ENCODE results near the gene MARK4. TPM values are rescaled to one million over a fixed set of nuclear protein-coding genes. Genes with fewer than 3 reads are reported as not detected.

The MARK4 gene
- total RNA-seq, 4 donors from 2014 or later: 12.2 to 42.5 (median 22.1) TPM

DNA sequence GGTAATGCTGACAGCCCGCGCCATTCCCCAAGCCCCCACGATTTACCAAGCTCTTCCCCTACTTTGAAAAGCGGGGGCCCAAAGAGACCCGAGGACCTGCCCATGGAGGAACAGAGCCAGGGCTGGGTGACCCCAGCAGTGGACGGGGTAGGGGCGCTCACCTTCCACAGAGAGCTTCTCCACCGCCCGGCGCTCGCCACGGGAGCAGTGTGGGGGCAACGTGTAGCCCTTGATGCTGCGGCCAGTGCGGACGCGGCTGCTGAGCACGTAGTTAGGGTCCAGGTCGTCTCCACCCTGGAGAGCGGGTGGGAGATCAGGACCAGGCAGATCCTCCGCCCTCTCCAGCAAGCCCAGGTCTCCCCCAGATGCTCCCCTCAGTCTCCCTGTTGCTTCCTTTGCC is 64.2 kb downstream of the MARK4 start:
- no peaks in the 10 kb centered on the region for H3K9me3 ChIP-seq
- no peak for TF ChIP-seq POLR2A (IDR thresholded peaks at IDR 0.05)
- TF ChIP-seq, protein P1, sequence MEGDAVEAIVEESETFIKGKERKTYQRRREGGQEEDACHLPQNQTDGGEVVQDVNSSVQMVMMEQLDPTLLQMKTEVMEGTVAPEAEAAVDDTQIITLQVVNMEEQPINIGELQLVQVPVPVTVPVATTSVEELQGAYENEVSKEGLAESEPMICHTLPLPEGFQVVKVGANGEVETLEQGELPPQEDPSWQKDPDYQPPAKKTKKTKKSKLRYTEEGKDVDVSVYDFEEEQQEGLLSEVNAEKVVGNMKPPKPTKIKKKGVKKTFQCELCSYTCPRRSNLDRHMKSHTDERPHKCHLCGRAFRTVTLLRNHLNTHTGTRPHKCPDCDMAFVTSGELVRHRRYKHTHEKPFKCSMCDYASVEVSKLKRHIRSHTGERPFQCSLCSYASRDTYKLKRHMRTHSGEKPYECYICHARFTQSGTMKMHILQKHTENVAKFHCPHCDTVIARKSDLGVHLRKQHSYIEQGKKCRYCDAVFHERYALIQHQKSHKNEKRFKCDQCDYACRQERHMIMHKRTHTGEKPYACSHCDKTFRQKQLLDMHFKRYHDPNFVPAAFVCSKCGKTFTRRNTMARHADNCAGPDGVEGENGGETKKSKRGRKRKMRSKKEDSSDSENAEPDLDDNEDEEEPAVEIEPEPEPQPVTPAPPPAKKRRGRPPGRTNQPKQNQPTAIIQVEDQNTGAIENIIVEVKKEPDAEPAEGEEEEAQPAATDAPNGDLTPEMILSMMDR (IDR thresholded peaks at IDR 0.05 in 4 of 5, conservative IDR thresholded peaks at IDR 0.05 in 1 of 5): no peak
- no peak for ATAC-seq

DNA sequence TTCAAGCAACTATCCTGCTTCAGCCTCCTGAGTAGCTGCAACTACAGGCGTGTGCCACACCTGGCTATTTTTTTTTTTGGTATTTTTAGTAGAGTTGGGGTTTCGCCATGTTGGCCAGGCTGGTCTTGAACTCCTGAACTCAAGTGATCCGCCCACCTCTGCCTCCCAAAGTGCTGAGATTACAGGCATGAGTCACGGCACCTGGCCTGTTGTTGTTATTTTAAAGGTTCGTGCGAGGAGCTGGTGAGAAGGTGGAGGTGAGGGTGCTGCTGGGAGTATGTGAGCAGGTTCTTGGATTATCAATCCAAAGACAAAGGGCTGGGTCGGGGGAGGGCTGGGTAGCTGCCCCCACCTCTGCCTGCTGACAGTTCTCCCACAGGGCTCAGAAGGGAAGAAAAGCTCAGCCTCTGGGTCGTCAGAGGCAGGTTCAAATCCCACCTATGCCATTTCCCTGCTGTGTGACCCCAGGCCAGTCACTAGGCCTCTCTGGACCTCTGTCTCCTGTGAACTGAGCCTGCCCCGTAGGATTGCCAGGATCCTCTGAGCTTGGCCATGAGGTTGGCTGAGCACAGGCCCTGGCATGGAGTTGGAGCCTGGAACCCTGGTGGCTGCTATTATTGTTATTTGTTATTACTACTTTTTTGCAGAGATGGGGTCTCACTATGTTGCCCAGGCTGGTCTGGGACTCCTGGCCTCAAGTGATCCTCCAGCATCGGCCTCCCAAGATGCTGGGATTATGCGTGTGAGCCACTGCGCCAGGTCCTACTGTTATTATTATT is 70.1 kb downstream of the MARK4 start:
- no peak for ATAC-seq

More for the DNA sequence above, 64.2 kb downstream of the MARK4 start:
- H3K36me3 ChIP-seq: peaks cover 0 to 26% of the 10 kb centered on the region in 2 donors
- H3K27ac ChIP-seq: peak overlapping the region; percentile 97 to 100 (median 100)
- in situ Hi-C loops (cut with MboI; ENCODE audit: low sequenced_read_pairs in 4 of 4) (no loop called here), intact Hi-C loops (cut with DNase I; ENCODE audit: low total_unique reads) (no loop called here)
- H3K4me1 ChIP-seq: peaks cover 29 to 50% of the 10 kb centered on the region in 2 donors
- no peaks in the 10 kb centered on the region for H3K27me3 ChIP-seq
- H3K4me3 ChIP-seq: no peak overlapping the region
- DNase-seq: no peak

DNA sequence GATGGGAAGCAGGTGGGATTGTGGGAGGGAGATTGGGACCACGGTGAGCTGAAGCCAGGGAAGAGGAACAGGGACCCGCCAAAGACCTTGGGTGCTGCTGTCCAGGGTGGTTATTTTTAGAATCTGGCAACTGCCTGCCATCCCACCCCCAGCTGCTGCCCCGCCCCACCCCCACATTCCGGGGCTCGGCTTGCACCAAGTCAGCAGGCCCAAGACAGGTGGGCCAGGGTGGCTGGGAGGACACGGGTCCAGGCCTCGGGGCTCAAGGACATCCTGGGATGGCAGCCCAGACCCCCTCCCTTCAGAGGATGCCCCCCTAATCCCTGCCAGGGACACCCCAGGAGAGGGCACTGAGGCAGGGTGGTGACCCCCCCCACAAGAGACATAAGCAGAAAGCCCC is 70.8 kb downstream of the MARK4 start:
- Histone ChIP-seq H3K36me3 (peaks cover 0 to 21% of the 10 kb centered on the region in 2 donors), H3K4me1 (peaks cover 47 to 73% of the 10 kb centered on the region in 2 donors), H3K27me3 (no peaks in the 10 kb centered on the region), H3K9me3 (no peaks in the 10 kb centered on the region), H3K4me3 (peak overlapping the region; percentile 45 to 76 (median 58)), H3K27ac (peak overlapping the region; percentile 97 to 100 (median 100))
- DNase-seq (peak; percentile 56 to 95), ATAC-seq (peak; percentile 28 to 32)
- intact Hi-C loops (cut with DNase I; ENCODE audit: low total_unique reads): loop anchor here (10.0 kb wide), 3 partner anchors 173 to 463 kb away; partner anchors contain the start of genes DMPK, PPM1N, PPP1R37 and RTN2
- in situ Hi-C loops (cut with MboI; ENCODE audit: low sequenced_read_pairs in 4 of 4): no loop called here
- TF ChIP-seq POLR2A (IDR thresholded peaks at IDR 0.05): peak; percentile 61 to 67
- TF ChIP-seq, protein P1 (IDR thresholded peaks at IDR 0.05 in 4 of 5, conservative IDR thresholded peaks at IDR 0.05 in 1 of 5): no peak

More for the DNA sequence above, 70.1 kb downstream of the MARK4 start:
- Histone ChIP-seq H3K4me3 (peak overlapping the region in 2 of 4 donors; percentile 62 to 76), H3K27me3 (no peaks in the 10 kb centered on the region), H3K36me3 (peaks cover 0 to 21% of the 10 kb centered on the region in 2 donors), H3K4me1 (peaks cover 43 to 70% of the 10 kb centered on the region in 2 donors), H3K27ac (peak overlapping the region; percentile 97 to 100 (median 100)), H3K9me3 (no peaks in the 10 kb centered on the region)
- DNase-seq: peak in 1 of 2 donors; percentile 81
- in situ Hi-C loops (cut with MboI; ENCODE audit: low sequenced_read_pairs in 4 of 4): no loop called here
- intact Hi-C loops (cut with DNase I; ENCODE audit: low total_unique reads): loop anchor here (10.0 kb wide), 3 partner anchors 174 to 464 kb away; partner anchors contain the start of genes DMPK, PPM1N, PPP1R37 and RTN2
- no peak for TF ChIP-seq POLR2A (IDR thresholded peaks at IDR 0.05)

DNA sequence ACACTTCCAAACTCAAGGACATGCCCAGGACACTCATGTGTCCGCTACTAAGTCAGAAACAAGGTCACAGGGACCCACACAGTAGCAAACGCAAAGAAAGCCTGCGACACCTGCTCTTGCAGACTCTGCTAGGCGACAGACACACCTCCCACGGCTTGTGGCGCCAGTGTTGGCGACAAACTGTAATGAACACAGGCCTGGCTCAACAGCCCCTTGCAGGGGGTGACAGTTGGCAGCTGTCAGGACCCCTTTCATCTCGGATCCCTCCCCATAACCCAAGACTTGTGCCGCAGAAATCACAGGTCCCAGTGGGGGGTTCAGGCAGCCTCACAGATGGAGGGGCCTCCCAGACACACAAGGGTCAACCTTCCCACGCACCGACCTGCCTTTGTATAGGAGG is 71.2 kb downstream of the MARK4 start:
- Histone ChIP-seq H3K9me3 (no peaks in the 10 kb centered on the region), H3K27me3 (no peaks in the 10 kb centered on the region), H3K4me3 (peak overlapping the region; percentile 45 to 76 (median 58)), H3K4me1 (peaks cover 47 to 69% of the 10 kb centered on the region in 2 donors), H3K27ac (peak overlapping the region; percentile 97 to 100 (median 100)), H3K36me3 (peaks cover 0 to 19% of the 10 kb centered on the region in 2 donors)
- ATAC-seq (peak; percentile 23 to 49), DNase-seq (peak; percentile 35 to 75)
- intact Hi-C loops (cut with DNase I; ENCODE audit: low total_unique reads) (loop anchor here (10.0 kb wide), 3 partner anchors 172 to 462 kb away; partner anchors contain the start of genes DMPK, PPM1N, PPP1R37 and RTN2), in situ Hi-C loops (cut with MboI; ENCODE audit: low sequenced_read_pairs in 4 of 4) (no loop called here)
- no peak for TF ChIP-seq POLR2A (IDR thresholded peaks at IDR 0.05)
- TF ChIP-seq, protein P1 (IDR thresholded peaks at IDR 0.05 in 4 of 5, conservative IDR thresholded peaks at IDR 0.05 in 1 of 5): no peak

DNA sequence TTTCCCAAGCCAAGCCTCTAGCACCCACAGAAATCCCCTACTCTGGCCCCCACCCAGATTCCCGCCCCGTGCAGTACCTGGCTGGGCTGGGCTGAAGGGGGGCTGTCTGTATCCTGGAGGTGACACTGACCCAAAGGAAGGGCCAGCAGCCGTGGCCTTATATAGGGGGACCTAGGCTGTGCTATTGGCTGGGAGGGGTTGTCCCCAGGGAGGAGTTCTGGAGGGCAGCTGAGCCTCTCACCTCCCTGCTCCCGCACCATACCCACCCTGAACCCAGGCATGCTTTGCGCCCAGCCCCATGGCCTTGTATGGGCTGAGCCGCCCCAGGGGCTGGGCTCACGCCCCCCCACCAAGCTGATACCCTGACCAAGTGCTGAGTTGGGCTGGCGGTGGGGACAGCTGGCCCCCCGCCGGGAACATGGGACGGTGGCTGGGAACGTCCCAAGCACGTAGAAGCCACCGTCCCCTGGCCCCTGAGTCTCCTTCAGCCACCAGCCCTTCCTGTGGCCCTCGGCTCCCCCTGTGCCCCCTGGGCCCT is 71.7 kb downstream of the MARK4 start, which contains the start of gene CKM:
CKM (minus strand) TSS at position 132 of the 538 bp plus-strand sequence. CDS start 3,162 bp downstream, outside the sequence.
- Histone ChIP-seq H3K27ac (peak within 1 kb of the TSS; percentile 97 to 100 (median 100)), H3K36me3 (peaks cover 0 to 14% of the 10 kb centered on the region in 2 donors), H3K4me1 (peaks cover 47 to 67% of the 10 kb centered on the region in 2 donors), H3K27me3 (no peaks in the 10 kb centered on the region), H3K9me3 (no peaks in the 10 kb centered on the region), H3K4me3 (peak within 1 kb of the TSS; percentile 45 to 76 (median 58))
- in situ Hi-C loops (cut with MboI; ENCODE audit: low sequenced_read_pairs in 4 of 4): no loop called here
- intact Hi-C loops (cut with DNase I; ENCODE audit: low total_unique reads): loop anchor here (10.0 kb wide), 3 partner anchors 172 to 462 kb away; partner anchors contain the start of genes DMPK, PPM1N, PPP1R37 and RTN2
- DNase-seq (peak; percentile 53 to 98), ATAC-seq (peak; percentile 31 to 42)
- peak; percentile 33 to 86 for TF ChIP-seq POLR2A (IDR thresholded peaks at IDR 0.05)
- TF ChIP-seq, protein P1 (IDR thresholded peaks at IDR 0.05 in 4 of 5, conservative IDR thresholded peaks at IDR 0.05 in 1 of 5): no peak
